Caco-2 (cell line): Measurements from ENCODE around the gene CTSZ. TPM values are rescaled to one million over a fixed set of nuclear protein-coding genes. Genes with fewer than 3 reads are reported as not detected.
A peak's percentile ranks its signal among the peaks of the same experiment; 100 is the strongest.

Source experiments
- BruUV-seq: library from RNA; stranded (reverse); fragments of 400-500 nt; replicated peaks from 2 replicates; lab custom pipeline; 2021; lab: Mats Ljungman, UMichigan
- CTCF ChIA-PET: fragments of 300-600 bp; sonication (Branson Sonifier 250); formaldehyde crosslinking; loops from one replicate; lab custom pipeline; 2022; ENCODE audit warnings: antibody characterized with exemption; lab: Charles Lee
- POLR2A ChIA-PET: fragments of 300-600 bp; sonication (Branson Sonifier 250); formaldehyde crosslinking; loops from one replicate; lab custom pipeline; 2022; ENCODE audit warnings: antibody characterized with exemption; lab: Charles Lee
- DNase-seq, 2 experiments: peaks; one replicate each; pipeline versions ENCODE4 v3.0.0 to v3.0.0-alpha.2; 2020 to 2022
- H3K27me3 ChIP-seq: replicated peaks from 2 replicates; pipeline ENCODE4 v1.6.0; 2011; ENCODE audit warnings: low read length; ENCODE audit not compliant: control insufficient read depth, insufficient read depth
- H3K36me3 ChIP-seq: 2 replicates; pipeline ENCODE4 v1.5.1; 2011; ENCODE audit warnings: low read length; ENCODE audit not compliant: control insufficient read depth, insufficient read depth
- H3K4me1 ChIP-seq: fragments of 250-450 bp; sonication (Bioruptor Pico); 2 replicates; pipeline ENCODE4 v1.5.1; 2020; ENCODE audit warnings: mild to moderate bottlenecking
- H3K4me3 ChIP-seq: 2 replicates; pipeline ENCODE4 v1.5.1; 2011; ENCODE audit warnings: low read depth, mild to moderate bottlenecking, control low read depth, low read length
- H3K9me3 ChIP-seq: fragments of 250-450 bp; sonication (Bioruptor Pico); 2 replicates; pipeline ENCODE4 v1.5.1; 2020; ENCODE audit warnings: mild to moderate bottlenecking, moderate library complexity
- H3K27ac Mint-ChIP-seq: one replicate; pipeline ENCODE4 v1.8.0; 2022; ENCODE audit warnings: mixed read lengths; ENCODE audit not compliant: unreplicated experiment
- H3K27me3 Mint-ChIP-seq: one replicate; pipeline ENCODE4 v1.8.0; 2022; ENCODE audit warnings: mixed read lengths; ENCODE audit not compliant: insufficient read depth, unreplicated experiment
- H3K36me3 Mint-ChIP-seq: one replicate; pipeline ENCODE4 v1.8.0; 2022; ENCODE audit warnings: mild to moderate bottlenecking, mixed read lengths; ENCODE audit not compliant: insufficient read depth, unreplicated experiment
- H3K4me1 Mint-ChIP-seq: one replicate; pipeline ENCODE4 v1.8.0; 2022; ENCODE audit warnings: low read depth, mixed read lengths; ENCODE audit not compliant: unreplicated experiment
- H3K4me3 Mint-ChIP-seq: one replicate; pipeline ENCODE4 v1.8.0; 2022; ENCODE audit warnings: mild to moderate bottlenecking, moderate library complexity, mixed read lengths; ENCODE audit not compliant: unreplicated experiment
- H3K9me3 Mint-ChIP-seq: one replicate; pipeline ENCODE4 v1.8.0; 2022; ENCODE audit warnings: mixed read lengths; ENCODE audit not compliant: unreplicated experiment
- CTCF ChIP-seq, 2 experiments: fragments of 200-600 bp in 1 of 2; IDR thresholded peaks; 1 replicate in 1 of 2; 2 replicates in 1 of 2; pipeline versions ENCODE4 v1.5.1 to v1.8.0; 2011 to 2022; ENCODE audit warnings: antibody characterized with exemption in 1 of 2, control low read depth in 1 of 2, inconsistent platforms in 1 of 2, low read depth in 1 of 2, low read length in 1 of 2, mild to moderate bottlenecking in 1 of 2, moderate library complexity in 1 of 2; ENCODE audit not compliant: insufficient read depth in 1 of 2, severe bottlenecking in 1 of 2, unreplicated experiment in 1 of 2
- intact Hi-C: fragments of 100-400 bp; cut with micrococcal nuclease; formaldehyde crosslinking; loops from one replicate; pipeline ENCODE4 v1.10.0; 2022; ENCODE audit not compliant: unreplicated experiment
- total RNA-seq: library from RNA; stranded (reverse); gene quantifications from 2 replicates; pipeline ENCODE4 v1.2.3, GENCODE V29; 2022

The CTSZ gene
- total RNA-seq, 1 experiment from 2014 or later: 228 TPM

DNA sequence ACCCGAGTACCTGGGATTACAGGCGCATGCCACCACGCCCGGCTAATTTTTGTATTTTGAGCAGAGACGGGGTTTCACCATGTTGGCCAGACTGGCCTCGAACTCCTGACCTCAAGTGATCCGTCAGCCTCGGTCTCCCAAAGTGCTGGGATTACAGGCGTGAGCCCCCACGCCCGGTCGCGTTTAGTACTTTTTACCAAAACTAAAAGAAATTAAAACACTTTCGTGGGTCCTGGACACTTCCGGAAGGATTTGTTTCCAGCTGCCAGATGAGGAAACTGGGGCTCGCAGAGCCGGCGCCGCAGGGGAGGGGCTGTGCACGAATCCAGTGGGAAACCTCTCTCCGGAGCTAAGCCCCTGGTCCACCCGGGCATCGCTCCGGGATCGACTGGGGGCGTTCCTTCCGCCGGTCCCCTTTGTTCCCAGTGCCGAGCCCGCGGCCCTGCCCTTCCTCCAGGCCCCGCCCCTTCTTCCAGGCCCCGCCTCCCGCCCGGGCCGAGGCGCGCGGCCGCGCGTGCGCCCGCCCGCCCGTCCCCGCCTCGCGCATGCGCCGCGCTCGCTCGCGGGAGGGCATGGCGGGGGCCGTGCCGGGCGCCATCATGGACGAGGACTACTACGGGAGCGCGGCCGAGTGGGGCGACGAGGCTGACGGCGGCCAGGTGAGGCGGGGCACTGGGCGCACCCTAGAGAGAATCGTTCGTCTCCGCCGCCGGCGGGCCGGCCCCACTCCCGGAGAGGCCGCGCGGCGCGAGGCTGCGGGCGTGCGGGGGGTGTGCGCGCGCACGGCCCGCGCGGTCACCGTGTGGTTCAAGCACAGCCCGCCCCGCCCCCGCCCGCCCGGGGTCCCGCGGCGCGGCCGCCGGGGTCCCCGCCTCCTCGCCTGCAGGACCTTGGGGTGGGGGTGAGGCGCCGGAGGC lies 26.1 kb downstream of the CTSZ start, which contains the start of gene NELFCD:
Gene NELFCD, plus strand, starts transcription at position 546 of the 917 bp plus-strand sequence. Its CDS starts 54 bp downstream, at position 600.
- Histone ChIP-seq H3K4me1 (peaks cover 12% of the 10 kb centered on the region), H3K36me3 (no peaks in the 10 kb centered on the region), H3K27me3 (no peaks in the 10 kb centered on the region), H3K4me3 (peak within 1 kb of the TSS; percentile 57), H3K9me3 (no peaks in the 10 kb centered on the region)
- Mint-ChIP-seq H3K27ac (peak within 1 kb of the TSS; percentile 51), H3K27me3 (no peaks in the 10 kb centered on the region), H3K4me3 (peak within 1 kb of the TSS; percentile 76), H3K4me1 (peaks cover 21% of the 10 kb centered on the region), H3K9me3 (no peaks in the 10 kb centered on the region), H3K36me3 (peaks cover 30% of the 10 kb centered on the region)
- intact Hi-C loops: loop anchor here (1.0 to 2.0 kb wide), 3 partner anchors 51 to 88 kb away; partner anchors contain the start of genes ATP5F1E and PRELID3B
- ChIA-PET CTCF (interaction anchor here (0.6 to 1.6 kb wide), 5 partner anchors 9 to 110 kb away, joined by 3 to 7 read pairs (median 5); partner anchors contain the start of gene ATP5F1E), POLR2A (interaction anchor here (0.5 to 2.0 kb wide), 10 partner anchors 9 to 330 kb away, joined by 3 to 21 read pairs (median 4); partner anchors contain the start of genes ATP5F1E and PRELID3B)
- TF ChIP-seq CTCF (IDR thresholded peaks at IDR 0.05; ENCODE audit: insufficient read depth in 1 of 2, low read depth in 1 of 2, low read length in 1 of 2, severe bottlenecking in 1 of 2, unreplicated experiment in 1 of 2): no peak
- DNase-seq: peak; percentile 98 to 100
- BruUV-seq: TSS peak; percentile 86

DNA sequence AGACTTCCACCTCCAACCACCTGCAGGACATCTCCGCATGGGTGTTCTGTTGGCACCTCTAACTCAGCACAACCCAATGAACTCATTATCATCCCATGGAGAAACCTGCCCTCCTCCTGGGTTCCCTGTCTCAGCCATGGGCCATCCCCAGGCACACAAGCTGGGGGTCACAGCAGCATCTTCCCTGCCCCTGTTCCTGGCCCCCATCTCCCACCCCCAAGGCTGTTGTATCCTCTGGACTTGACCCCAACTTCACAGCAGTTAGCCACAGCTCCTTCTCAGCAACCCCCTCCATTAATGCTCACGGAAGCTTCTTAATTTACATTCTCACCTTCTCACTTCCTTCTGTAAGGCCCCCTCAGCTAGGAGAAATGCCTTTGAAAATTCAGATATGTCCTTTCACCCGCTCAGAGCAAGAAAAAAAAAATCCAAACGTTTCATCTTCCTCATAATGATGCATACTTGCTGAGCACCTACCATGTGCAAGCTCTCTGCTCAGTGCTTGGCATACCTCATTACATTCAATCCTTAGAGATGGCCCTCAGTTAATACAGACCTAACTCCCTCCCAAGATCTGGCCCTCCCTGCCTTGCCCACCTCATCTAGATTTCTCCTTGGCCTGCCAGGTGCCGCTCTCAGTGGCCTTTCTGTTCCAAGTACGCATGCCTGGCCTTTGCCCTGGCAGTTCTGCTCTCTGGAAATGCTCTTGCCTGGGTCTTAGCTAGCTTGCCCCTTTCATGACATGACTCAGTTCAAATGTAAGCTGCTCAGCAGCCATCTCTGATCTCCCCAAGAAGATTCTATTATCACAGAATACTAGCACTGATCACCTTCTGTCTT lies 28.5 kb downstream of the CTSZ start:
- H3K27me3 Mint-ChIP-seq: no peaks in the 10 kb centered on the region
- Histone ChIP-seq H3K4me1 (peaks cover 12% of the 10 kb centered on the region), H3K27me3 (no peaks in the 10 kb centered on the region), H3K9me3 (peaks cover 3% of the 10 kb centered on the region; the same call in 1 of the 2 replicates), H3K36me3 (no peaks in the 10 kb centered on the region), H3K4me3 (no peak overlapping the region)
- ChIA-PET POLR2A (interaction anchor here (1.0 kb wide), 1 partner anchor 57 kb away, joined by 3 read pairs; no protein-coding TSS in a partner anchor), CTCF (no interaction called here)
- DNase-seq: peak in 1 of 2 experiments; percentile 32
- H3K4me3 Mint-ChIP-seq: no peak overlapping the region
- no peaks in the 10 kb centered on the region for H3K9me3 Mint-ChIP-seq
- TF ChIP-seq CTCF (IDR thresholded peaks at IDR 0.05; ENCODE audit: insufficient read depth in 1 of 2, low read depth in 1 of 2, low read length in 1 of 2, severe bottlenecking in 1 of 2, unreplicated experiment in 1 of 2): no peak
- intact Hi-C loops: no loop called here
- H3K4me1 Mint-ChIP-seq: peaks cover 9% of the 10 kb centered on the region
- peaks cover 14% of the 10 kb centered on the region for H3K36me3 Mint-ChIP-seq
- no TSS peak for BruUV-seq
- H3K27ac Mint-ChIP-seq: no peak overlapping the region
